HL-60 (cell line): ENCODE measurements around the gene RBM15.

Source experiments
- DNase-seq, 2 experiments: peaks; one replicate each; pipeline ENCODE4 v3.0.0-alpha.2; 2010 to 2020; ENCODE audit warnings: low read depth in 1 of 2, low spot score in 1 of 2
- H3K27ac ChIP-seq: fragments of 250-450 bp; sonication (Bioruptor Pico); replicated peaks from 2 replicates; pipeline ENCODE4 v1.5.1; 2020; ENCODE audit warnings: mild to moderate bottlenecking, moderate library complexity
- H3K27me3 ChIP-seq: fragments of 250-450 bp; sonication (Bioruptor Pico); 2 replicates; pipeline ENCODE4 v1.5.1; 2021; ENCODE audit warnings: mild to moderate bottlenecking, moderate library complexity; ENCODE audit not compliant: insufficient read depth, poor library complexity, severe bottlenecking
- H3K4me3 ChIP-seq: replicated peaks from 2 replicates; pipeline ENCODE4 v1.5.1; 2011; ENCODE audit warnings: mild to moderate bottlenecking, control low read depth, low read length; ENCODE audit not compliant: insufficient read depth
- GABPA ChIP-seq: IDR thresholded peaks from 2 replicates; pipeline ENCODE4 v1.6.1; 2012; ENCODE audit warnings: low read depth
- POLR2AphosphoS5 ChIP-seq: IDR thresholded peaks from 2 replicates; pipeline ENCODE4 v1.6.1; 2012; ENCODE audit warnings: low read depth
- SPI1 ChIP-seq: IDR thresholded peaks from 2 replicates; pipeline ENCODE4 v1.6.1; 2012; ENCODE audit warnings: low read depth, mild to moderate bottlenecking, borderline replicate concordance
- TF ChIP-seq, protein P1 (sequence below): IDR thresholded peaks from one replicate; pipeline ENCODE4 v1.5.1; 2011; ENCODE audit warnings: low read length, control low read depth, inconsistent platforms; ENCODE audit not compliant: insufficient read depth
- TF ChIP-seq, protein P2 (sequence below): IDR thresholded peaks from 2 replicates; pipeline ENCODE4 v1.6.1; 2012; ENCODE audit warnings: low read depth; ENCODE audit not compliant: insufficient replicate concordance

RBM15 gene

DNA sequence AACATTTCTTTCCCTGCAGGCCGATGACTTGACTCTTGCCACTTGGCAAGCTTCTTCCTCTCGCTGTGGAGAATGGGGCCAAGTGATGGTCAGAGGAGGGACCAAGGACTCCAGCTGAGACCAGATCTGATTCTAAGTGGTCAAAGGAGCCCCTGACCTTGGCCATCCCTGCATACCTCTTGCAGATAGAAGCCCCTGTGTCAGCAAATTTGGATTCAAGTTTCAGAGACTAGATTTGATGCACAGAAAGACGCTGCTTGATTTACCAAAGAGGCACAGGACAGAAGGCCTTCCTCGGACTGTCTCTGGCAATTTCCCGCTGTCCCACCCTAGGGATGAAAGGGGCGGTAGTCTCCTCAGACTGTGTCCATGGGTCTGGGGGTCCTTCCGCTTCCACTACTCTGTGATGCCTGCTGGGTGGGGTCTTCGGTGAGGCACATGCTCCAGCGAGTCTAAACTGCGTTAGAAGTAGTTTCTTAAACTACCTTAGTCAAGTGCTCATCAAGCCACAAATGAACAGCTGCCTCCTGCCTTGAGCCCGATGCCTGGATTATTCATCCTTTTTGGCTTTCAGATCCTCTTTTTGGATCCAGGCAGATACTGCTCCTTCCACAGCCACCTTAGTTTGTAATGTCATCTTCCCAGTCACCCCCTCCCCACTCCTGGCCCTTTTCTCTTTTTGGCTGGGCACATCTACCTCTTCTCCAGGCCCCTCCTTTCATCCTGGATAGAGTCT is 31.8 kb upstream of the RBM15 start:
- H3K27me3 ChIP-seq: no peaks in the 10 kb centered on the region
- DNase-seq: no peak
- TF ChIP-seq, protein P1, sequence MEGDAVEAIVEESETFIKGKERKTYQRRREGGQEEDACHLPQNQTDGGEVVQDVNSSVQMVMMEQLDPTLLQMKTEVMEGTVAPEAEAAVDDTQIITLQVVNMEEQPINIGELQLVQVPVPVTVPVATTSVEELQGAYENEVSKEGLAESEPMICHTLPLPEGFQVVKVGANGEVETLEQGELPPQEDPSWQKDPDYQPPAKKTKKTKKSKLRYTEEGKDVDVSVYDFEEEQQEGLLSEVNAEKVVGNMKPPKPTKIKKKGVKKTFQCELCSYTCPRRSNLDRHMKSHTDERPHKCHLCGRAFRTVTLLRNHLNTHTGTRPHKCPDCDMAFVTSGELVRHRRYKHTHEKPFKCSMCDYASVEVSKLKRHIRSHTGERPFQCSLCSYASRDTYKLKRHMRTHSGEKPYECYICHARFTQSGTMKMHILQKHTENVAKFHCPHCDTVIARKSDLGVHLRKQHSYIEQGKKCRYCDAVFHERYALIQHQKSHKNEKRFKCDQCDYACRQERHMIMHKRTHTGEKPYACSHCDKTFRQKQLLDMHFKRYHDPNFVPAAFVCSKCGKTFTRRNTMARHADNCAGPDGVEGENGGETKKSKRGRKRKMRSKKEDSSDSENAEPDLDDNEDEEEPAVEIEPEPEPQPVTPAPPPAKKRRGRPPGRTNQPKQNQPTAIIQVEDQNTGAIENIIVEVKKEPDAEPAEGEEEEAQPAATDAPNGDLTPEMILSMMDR: no peak
- no peak for TF ChIP-seq POLR2AphosphoS5
- TF ChIP-seq SPI1: no peak
- TF ChIP-seq, protein P2, sequence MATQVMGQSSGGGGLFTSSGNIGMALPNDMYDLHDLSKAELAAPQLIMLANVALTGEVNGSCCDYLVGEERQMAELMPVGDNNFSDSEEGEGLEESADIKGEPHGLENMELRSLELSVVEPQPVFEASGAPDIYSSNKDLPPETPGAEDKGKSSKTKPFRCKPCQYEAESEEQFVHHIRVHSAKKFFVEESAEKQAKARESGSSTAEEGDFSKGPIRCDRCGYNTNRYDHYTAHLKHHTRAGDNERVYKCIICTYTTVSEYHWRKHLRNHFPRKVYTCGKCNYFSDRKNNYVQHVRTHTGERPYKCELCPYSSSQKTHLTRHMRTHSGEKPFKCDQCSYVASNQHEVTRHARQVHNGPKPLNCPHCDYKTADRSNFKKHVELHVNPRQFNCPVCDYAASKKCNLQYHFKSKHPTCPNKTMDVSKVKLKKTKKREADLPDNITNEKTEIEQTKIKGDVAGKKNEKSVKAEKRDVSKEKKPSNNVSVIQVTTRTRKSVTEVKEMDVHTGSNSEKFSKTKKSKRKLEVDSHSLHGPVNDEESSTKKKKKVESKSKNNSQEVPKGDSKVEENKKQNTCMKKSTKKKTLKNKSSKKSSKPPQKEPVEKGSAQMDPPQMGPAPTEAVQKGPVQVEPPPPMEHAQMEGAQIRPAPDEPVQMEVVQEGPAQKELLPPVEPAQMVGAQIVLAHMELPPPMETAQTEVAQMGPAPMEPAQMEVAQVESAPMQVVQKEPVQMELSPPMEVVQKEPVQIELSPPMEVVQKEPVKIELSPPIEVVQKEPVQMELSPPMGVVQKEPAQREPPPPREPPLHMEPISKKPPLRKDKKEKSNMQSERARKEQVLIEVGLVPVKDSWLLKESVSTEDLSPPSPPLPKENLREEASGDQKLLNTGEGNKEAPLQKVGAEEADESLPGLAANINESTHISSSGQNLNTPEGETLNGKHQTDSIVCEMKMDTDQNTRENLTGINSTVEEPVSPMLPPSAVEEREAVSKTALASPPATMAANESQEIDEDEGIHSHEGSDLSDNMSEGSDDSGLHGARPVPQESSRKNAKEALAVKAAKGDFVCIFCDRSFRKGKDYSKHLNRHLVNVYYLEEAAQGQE: no peak
- no peak for TF ChIP-seq GABPA
- H3K4me3 ChIP-seq: no peak overlapping the region
- no peak overlapping the region for H3K27ac ChIP-seq

DNA sequence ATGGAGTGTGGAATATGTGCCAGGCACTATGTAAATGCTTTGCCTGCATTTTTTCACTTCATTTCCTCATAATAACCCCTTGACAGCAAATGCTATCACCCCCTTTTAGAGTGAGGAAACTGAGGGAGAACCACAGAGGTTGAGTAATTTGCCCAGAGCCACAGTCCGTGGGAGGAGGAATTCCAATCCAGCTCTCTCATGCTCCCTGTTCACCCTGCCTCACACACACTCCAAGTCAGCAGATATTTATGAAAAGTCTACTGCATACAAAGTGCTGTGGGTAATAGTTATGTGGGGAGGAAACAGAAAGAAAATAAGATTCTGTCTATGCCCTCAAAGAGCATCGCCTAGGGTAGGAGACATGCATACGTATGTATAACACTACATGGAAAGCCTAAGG is 30.9 kb upstream of the RBM15 start:
- DNase-seq: no peak
- no peak overlapping the region for H3K27ac ChIP-seq
- TF ChIP-seq, protein P2: no peak
- TF ChIP-seq GABPA: no peak
- TF ChIP-seq POLR2AphosphoS5: no peak
- TF ChIP-seq SPI1: no peak
- TF ChIP-seq, protein P1: no peak
- H3K27me3 ChIP-seq: no peaks in the 10 kb centered on the region
- H3K4me3 ChIP-seq: no peak overlapping the region

DNA sequence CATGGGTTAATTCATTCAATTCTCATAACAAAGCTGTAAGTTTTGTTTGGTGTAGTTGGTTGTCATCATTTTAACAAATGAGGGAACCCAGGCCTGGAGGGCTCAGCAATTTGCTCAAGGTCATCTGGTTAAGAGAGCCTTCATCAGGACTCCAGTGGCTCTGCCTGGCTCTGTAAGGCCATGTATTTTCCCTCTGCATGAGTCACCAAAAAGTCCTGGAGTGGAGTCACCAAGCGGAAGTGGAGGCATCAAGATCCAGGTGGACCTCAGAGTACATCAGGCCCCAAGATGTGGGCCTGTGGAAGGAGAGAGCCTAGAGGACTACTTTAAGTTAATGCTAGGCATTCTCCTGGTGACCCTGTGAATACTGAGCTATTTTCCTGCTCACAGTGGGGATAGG is 30.0 kb upstream of the RBM15 start:
- no peak for TF ChIP-seq SPI1
- TF ChIP-seq GABPA: no peak
- DNase-seq: no peak
- Histone ChIP-seq H3K27ac (no peak overlapping the region), H3K27me3 (no peaks in the 10 kb centered on the region), H3K4me3 (no peak overlapping the region)

DNA sequence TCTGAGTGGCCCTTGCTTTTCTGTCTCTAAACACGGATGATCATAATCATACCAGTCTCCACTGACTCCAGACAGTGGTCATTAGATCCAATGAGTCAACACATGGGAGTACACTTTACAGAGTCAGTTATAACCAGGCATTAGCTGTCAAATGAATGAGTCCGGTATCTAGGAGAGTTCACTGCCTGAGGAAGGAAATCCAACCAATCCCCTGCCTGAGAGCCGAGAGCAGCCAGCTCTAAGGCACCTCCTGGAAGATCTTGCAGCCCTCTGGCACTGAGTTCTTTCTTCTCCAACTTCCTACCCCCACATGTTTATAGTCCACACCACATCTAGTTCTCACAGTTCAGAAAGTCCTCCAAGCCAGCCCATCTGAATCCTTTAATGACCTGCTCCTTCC is 29.4 kb upstream of the RBM15 start:
- Histone ChIP-seq H3K4me3 (no peak overlapping the region), H3K27ac (no peak overlapping the region), H3K27me3 (no peaks in the 10 kb centered on the region)
- no peak for DNase-seq
- TF ChIP-seq SPI1 (no peak), POLR2AphosphoS5 (no peak), GABPA (no peak)
- TF ChIP-seq, protein P1: no peak
- TF ChIP-seq, protein P2: no peak
